GM23338 (cell line): ENCODE results near the gene SYT5.

Experiments used
- CREB1 ChIP-seq: fragments of 250-450 bp; sonication (Bioruptor Pico); IDR thresholded peaks from 2 replicates; pipeline ENCODE4 v1.5.0; 2020; ENCODE audit warnings: low read depth, mild to moderate bottlenecking, moderate library complexity
- EZH2 ChIP-seq: fragments of 200-600 bp; sonication (generic); IDR thresholded peaks from one replicate; pipeline ENCODE4 v1.8.0; 2017; ENCODE audit warnings: antibody characterized with exemption, mild to moderate bottlenecking, low read depth; ENCODE audit not compliant: unreplicated experiment
- EZH2phosphoT487 ChIP-seq: fragments of 200-600 bp; sonication (generic); IDR thresholded peaks from one replicate; pipeline ENCODE4 v1.8.1; 2018; ENCODE audit warnings: antibody characterized with exemption; ENCODE audit not compliant: unreplicated experiment
- TF ChIP-seq, protein P1 (sequence below), 2 experiments: fragments of 200-600 bp in 1 of 2; sonication (generic) in 1 of 2; conservative IDR thresholded peaks; 2 replicates each; pipeline versions ENCODE4 v1.5.1 to v1.6.1; 2016 to 2017; ENCODE audit warnings: antibody characterized with exemption in 2 of 2, low read depth in 2 of 2, mild to moderate bottlenecking in 2 of 2, moderate library complexity in 1 of 2

DNA sequence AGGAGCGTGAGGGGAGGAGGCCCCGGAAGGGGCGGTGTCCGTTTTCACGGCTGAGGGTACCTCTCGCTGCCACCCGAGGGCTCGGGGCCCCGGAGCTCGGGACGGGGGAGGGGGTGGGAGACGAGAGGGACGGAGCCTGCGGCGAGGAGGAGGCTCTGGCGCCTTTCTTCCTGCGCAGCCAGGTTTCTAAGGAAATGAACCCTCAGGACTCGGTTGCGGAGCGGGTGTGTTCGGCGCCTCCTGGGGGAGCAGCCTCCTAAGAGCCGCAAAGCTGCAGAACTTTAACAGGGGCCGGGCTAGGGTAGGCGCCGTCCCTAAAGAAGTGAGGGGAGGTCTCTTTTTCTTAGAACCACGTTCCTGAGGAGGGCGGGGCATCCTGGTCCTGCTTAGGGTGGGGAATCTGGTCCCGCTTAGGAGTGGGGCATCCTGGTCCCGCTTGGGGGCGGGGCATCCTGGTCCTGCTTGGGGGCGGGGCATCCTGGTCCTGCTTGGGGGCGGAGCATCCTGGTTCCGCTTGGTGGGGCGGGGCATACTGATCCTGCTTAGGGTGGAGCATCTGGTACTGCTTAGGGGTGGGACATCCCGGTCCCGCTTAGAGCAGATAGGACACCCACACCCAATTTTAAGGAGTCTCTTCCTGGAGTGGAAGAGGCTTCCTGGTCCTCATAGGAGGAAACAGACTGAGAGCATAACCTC is 6.2 kb downstream of the SYT5 start:
- TF ChIP-seq EZH2phosphoT487 = no peak
- TF ChIP-seq, protein P1, sequence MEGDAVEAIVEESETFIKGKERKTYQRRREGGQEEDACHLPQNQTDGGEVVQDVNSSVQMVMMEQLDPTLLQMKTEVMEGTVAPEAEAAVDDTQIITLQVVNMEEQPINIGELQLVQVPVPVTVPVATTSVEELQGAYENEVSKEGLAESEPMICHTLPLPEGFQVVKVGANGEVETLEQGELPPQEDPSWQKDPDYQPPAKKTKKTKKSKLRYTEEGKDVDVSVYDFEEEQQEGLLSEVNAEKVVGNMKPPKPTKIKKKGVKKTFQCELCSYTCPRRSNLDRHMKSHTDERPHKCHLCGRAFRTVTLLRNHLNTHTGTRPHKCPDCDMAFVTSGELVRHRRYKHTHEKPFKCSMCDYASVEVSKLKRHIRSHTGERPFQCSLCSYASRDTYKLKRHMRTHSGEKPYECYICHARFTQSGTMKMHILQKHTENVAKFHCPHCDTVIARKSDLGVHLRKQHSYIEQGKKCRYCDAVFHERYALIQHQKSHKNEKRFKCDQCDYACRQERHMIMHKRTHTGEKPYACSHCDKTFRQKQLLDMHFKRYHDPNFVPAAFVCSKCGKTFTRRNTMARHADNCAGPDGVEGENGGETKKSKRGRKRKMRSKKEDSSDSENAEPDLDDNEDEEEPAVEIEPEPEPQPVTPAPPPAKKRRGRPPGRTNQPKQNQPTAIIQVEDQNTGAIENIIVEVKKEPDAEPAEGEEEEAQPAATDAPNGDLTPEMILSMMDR (conservative IDR thresholded peaks at IDR 0.05; ENCODE audit: low read depth in 2 of 2) = no peak
- no peak for TF ChIP-seq EZH2
- no peak for TF ChIP-seq CREB1 (CRISPR knock-in tag)
